22Rv1 (cell line): ENCODE measurements around the gene MAST4.
A peak's percentile ranks its signal among the peaks of the same experiment; 100 is the strongest.

Experiments used
- H3K27ac ChIP-seq: fragments of 450-650 bp; 2 replicates; pipeline ENCODE4 v1.5.1; 2017
- ZFX ChIP-seq: fragments of 450-650 bp; IDR thresholded peaks from 2 replicates; pipeline ENCODE4 v1.6.1; 2017; ENCODE audit warnings: antibody characterized with exemption, borderline replicate concordance
- TF ChIP-seq, protein P1 (sequence below): fragments of 450-650 bp; IDR thresholded peaks from 2 replicates; pipeline ENCODE4 v1.5.1; 2017; ENCODE audit warnings: mild to moderate bottlenecking

MAST4 gene

DNA sequence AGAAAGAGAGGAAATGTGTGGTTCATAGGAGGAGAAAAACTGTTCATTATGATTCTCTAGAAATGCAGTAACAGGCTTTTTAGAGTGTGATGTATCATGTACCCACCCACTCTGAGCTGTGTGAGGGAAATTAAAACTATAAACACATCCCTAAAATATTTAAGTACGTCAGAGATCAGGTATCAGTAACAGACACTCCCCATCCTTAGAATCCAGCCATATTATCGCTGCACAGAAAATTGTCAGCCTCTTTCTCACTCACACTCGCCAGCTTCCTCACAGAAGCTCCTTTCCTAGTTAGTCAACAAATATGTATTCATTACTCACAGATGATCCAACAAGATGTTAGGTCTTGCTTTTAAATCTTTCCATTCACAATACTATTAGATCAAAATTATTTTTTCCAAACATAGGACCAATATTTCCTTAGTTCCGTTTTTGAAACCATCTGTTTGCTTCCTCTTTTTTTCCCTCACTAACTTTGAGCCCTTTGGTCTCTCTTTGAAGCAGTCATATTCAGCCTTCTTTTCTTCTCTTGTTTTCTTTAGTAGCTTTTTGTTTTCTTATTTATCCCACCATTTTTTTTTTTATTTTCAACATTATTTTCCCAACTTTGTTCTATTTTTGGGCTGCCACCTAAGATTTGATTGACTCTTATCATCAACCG, 13.6 kb upstream of the MAST4 start:
- H3K27ac ChIP-seq = no peak overlapping the region
- TF ChIP-seq, protein P1, sequence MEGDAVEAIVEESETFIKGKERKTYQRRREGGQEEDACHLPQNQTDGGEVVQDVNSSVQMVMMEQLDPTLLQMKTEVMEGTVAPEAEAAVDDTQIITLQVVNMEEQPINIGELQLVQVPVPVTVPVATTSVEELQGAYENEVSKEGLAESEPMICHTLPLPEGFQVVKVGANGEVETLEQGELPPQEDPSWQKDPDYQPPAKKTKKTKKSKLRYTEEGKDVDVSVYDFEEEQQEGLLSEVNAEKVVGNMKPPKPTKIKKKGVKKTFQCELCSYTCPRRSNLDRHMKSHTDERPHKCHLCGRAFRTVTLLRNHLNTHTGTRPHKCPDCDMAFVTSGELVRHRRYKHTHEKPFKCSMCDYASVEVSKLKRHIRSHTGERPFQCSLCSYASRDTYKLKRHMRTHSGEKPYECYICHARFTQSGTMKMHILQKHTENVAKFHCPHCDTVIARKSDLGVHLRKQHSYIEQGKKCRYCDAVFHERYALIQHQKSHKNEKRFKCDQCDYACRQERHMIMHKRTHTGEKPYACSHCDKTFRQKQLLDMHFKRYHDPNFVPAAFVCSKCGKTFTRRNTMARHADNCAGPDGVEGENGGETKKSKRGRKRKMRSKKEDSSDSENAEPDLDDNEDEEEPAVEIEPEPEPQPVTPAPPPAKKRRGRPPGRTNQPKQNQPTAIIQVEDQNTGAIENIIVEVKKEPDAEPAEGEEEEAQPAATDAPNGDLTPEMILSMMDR = no peak
- TF ChIP-seq ZFX = no peak

DNA sequence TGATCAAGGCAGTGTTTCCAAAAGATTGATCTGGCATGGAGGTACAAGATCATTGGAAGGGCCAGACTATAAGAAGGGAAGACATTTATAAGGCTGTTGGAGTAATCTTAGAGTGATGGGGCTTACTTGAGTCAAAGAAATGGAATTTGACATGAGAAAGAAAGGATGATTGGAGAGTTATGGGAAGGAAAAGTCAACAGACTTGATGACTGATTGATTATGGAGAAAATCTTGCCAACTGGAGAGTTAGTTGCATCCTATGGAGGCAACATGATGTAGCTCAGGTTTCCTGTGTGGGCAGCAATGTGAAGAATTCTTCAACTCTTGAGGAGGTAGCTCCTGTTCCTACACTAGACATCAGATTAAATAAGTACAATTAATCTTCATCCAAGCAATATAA, 10.9 kb upstream of the MAST4 start:
- H3K27ac ChIP-seq = no peak overlapping the region
- no peak for TF ChIP-seq ZFX
- TF ChIP-seq, protein P1 = no peak

DNA sequence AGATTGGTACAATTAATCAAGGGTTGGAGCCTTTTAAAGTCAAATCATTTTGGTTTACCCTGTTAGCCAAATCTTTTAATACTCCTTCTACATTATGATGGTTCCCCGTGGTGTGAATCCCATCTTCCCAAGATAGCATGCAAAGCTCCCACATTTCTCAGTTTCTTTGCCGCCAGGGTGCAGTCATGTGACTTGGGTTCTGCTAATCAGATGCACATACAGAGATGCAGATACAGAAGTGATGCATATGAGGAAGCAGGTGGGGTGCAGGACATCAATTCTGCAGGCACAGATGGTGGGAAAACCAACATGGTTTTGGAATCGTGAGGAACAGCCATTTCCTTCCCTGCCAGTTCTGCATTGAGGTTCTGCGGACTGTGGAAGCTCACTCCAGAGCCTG, 8.4 kb upstream of the MAST4 start:
- no peak for TF ChIP-seq ZFX
- TF ChIP-seq, protein P1 = no peak
- H3K27ac ChIP-seq = no peak overlapping the region

DNA sequence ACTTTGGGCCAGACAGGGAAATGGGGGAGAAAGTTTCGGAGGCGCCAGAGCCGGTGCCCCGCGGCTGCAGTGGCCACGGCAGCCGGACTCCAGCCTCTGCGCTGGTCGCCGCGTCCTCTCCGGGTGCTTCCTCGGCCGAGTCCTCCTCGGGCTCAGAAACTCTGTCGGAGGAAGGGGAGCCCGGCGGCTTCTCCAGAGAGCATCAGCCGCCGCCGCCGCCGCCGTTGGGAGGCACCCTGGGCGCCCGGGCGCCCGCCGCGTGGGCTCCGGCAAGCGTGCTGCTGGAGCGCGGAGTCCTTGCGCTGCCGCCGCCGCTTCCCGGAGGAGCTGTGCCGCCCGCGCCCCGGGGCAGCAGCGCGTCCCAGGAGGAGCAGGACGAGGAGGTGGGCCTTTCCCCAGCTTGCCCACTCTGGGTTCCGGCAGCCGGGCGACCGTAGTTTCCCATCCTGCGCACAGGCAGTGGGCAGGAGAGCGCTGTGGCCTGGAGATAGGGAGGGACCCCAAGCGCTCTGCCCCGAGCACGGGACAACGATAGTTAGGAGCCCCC, 516 bp downstream of the MAST4 start:
- no peak overlapping the region for H3K27ac ChIP-seq
- TF ChIP-seq, protein P1 = no peak
- no peak for TF ChIP-seq ZFX

DNA sequence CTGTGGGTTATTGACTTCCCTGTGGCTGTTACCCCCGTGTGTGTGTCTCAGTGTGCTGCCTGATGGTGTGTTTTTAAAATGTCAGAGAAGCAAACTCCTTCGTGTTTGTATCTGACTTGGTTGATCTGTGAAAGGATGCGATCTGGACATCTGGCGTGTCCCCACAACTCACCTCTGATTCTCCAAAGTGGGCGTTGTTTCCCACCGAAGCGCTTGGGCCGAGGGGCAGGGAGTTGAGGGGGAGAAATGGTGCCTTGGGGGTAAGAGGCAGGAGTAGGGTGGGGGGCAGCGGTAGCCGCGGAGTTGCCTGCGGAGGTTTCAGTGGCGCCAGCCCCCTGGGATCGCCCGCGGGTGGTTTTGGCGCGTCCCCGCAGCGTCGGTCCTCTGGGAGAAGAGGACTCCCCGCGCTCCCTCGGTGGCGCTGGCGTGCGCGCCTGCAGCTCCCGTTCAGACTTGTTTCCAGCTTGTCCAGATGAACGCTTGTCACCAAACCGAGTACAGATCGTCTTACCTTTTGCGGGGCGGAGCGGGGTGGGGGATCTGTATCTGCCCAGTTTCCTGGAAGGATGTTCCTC, 1.1 kb downstream of the MAST4 start:
- TF ChIP-seq, protein P1 = peak; percentile 43
- TF ChIP-seq ZFX = no peak
- H3K27ac ChIP-seq = no peak overlapping the region

DNA sequence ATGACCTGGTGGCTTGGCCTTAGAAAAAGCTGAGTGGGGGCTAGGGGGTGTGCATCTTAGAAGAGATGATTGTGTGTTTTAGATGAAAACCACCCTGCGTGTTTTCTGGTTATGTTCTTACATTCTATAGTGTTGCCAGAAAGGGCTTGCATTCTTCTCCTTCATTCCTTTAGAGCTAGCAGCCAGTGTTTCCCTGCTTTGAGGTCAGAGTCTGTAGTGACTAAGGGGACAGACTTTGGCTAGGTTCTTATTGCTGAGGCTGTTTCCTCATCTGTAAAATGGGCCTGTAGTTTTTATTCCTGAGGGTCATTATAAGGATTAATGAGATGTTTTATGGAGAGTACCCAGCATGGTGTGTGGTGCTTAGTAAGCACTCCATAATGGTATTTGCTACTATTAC, 6.4 kb downstream of the MAST4 start:
- no peak for TF ChIP-seq ZFX
- TF ChIP-seq, protein P1 = no peak
- no peak overlapping the region for H3K27ac ChIP-seq

DNA sequence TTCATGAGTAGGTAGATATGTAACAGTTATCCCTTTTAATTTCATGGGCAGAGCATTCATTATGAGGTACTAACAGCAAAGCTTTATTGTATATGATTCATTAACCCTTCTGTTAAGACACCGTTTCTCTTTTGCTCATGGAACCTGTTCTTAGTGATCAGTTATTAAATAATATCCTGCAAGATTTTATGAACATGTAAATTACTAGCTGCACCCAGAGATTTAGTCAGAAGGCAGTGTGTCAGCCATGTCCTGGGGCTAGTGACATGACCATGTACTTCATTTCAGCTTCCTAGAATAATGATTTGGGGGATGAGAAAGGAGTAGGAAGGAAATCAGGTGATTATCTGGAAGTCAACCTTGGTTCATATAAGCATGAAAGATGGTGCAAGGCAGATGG, 7.0 kb downstream of the MAST4 start:
- TF ChIP-seq, protein P1 = no peak
- TF ChIP-seq ZFX = no peak
- no peak overlapping the region for H3K27ac ChIP-seq
